Retinal pigment epithelial cell (primary cell): ENCODE measurements around the gene CPNE4.

Experiments
- DNase-seq: peaks from one replicate; pipeline ENCODE4 v3.0.0-alpha.2; 2010; ENCODE audit warnings: low read depth
- H3K4me3 ChIP-seq: 2 replicates; pipeline ENCODE4 v1.5.1; 2011; ENCODE audit warnings: mild to moderate bottlenecking, low read length, control low read depth, moderate library complexity
- CTCF ChIP-seq: conservative IDR thresholded peaks from 2 replicates; pipeline ENCODE4 v1.5.1; 2011; ENCODE audit warnings: low read depth, low read length, control low read depth, inconsistent platforms

Gene CPNE4

GRCh38 chr3:131989318-131989717 is 45.5 kb downstream of the CPNE4 start:
- DNase-seq = no peak
- no peak for TF ChIP-seq CTCF
- no peak overlapping the region for H3K4me3 ChIP-seq

- no peak overlapping the region for H3K4me3 ChIP-seq
- no peak for DNase-seq
- no peak for TF ChIP-seq CTCF
These were observed 46.6 kb downstream of the CPNE4 start for GRCh38 chr3:131988209-131988608.

GRCh38 chr3:131983689-131984088 is 51.1 kb downstream of the CPNE4 start:
- no peak for DNase-seq
- H3K4me3 ChIP-seq = no peak overlapping the region
- TF ChIP-seq CTCF = no peak

GRCh38 chr3:131981323-131981722 is 53.5 kb downstream of the CPNE4 start:
- no peak overlapping the region for H3K4me3 ChIP-seq
- DNase-seq = no peak
- no peak for TF ChIP-seq CTCF

- no peak overlapping the region for H3K4me3 ChIP-seq
- TF ChIP-seq CTCF = no peak
- no peak for DNase-seq
These were observed 58.4 kb downstream of the CPNE4 start for GRCh38 chr3:131976448-131976847.

- DNase-seq = no peak
- no peak overlapping the region for H3K4me3 ChIP-seq
- no peak for TF ChIP-seq CTCF
These were observed 59.8 kb downstream of the CPNE4 start for GRCh38 chr3:131975047-131975446.

GRCh38 chr3:131973731-131974130 is 61.1 kb downstream of the CPNE4 start:
- no peak for DNase-seq
- TF ChIP-seq CTCF = no peak
- H3K4me3 ChIP-seq = no peak overlapping the region
